K562 (cell line): ENCODE measurements around the gene TMEM108.

Experiments
- CC2D1A ChIP-seq: fragments of 450-650 bp; IDR thresholded peaks from 2 replicates; pipeline ENCODE4 v1.6.1; 2017; ENCODE audit warnings: mild to moderate bottlenecking
- CTBP1 ChIP-seq: fragments of 450-650 bp; IDR thresholded peaks from 2 replicates; pipeline ENCODE4 v1.6.1; 2016; ENCODE audit warnings: borderline replicate concordance
- FUS ChIP-seq: fragments of 200-400 bp; formaldehyde crosslinking; optimal IDR thresholded peaks from 2 replicates; pipeline ENCODE3; 2017; ENCODE audit warnings: low read depth, low read length
- GABPA ChIP-seq: fragments of 200-800 bp; sonication (Bioruptor generic); conservative IDR thresholded peaks from 2 replicates; pipeline ENCODE4 v1.6.1; 2016; ENCODE audit warnings: low read depth, missing genetic modification characterization, missing compliant biosample characterization
- MTA2 ChIP-seq: fragments of 450-650 bp; IDR thresholded peaks from 2 replicates; pipeline ENCODE4 v1.6.1; 2016; ENCODE audit warnings: low read depth
- STAT6 ChIP-seq: sonication (generic); formaldehyde crosslinking; IDR thresholded peaks from 2 replicates; pipeline ENCODE4 v1.8.1; 2023; ENCODE audit warnings: mild to moderate bottlenecking, missing genetic modification reagents
- ZFX ChIP-seq: sonication (generic); formaldehyde crosslinking; IDR thresholded peaks from 2 replicates; pipeline ENCODE4 v1.8.0; 2022; ENCODE audit warnings: mild to moderate bottlenecking, missing genetic modification reagents, moderate library complexity
- ZNF23 ChIP-seq: fragments of 250-450 bp; sonication (Bioruptor Pico); IDR thresholded peaks from 2 replicates; pipeline ENCODE4 v1.4.0; 2020; ENCODE audit warnings: mild to moderate bottlenecking
- ZNF324 ChIP-seq: fragments of 250-450 bp; sonication (Bioruptor Pico); IDR thresholded peaks from 2 replicates; pipeline ENCODE4 v1.4.0; 2020; ENCODE audit warnings: mild to moderate bottlenecking
- TF ChIP-seq, protein P1 (sequence below), 3 experiments: IDR thresholded peaks in 2 of 3; conservative IDR thresholded peaks in 1 of 3; 2 replicates each; pipeline ENCODE4 v1.5.1; 2011 to 2012; ENCODE audit warnings: low read length in 3 of 3, mild to moderate bottlenecking in 3 of 3, control low read depth in 2 of 3, improper control_type of control experiment in 1 of 3, inconsistent platforms in 1 of 3, low read depth in 1 of 3, mixed read lengths in 1 of 3, moderate library complexity in 1 of 3; ENCODE audit not compliant: insufficient read depth in 2 of 3

GRCh38 chr3:133377396-133377795, 339.2 kb downstream of the TMEM108 start:
- TF ChIP-seq FUS (no peak), GABPA (tag) (no peak), STAT6 (CRISPR knock-in tag) (no peak), ZNF324 (no peak), MTA2 (no peak), CC2D1A (no peak), ZFX (CRISPR knock-in tag) (no peak), ZNF23 (CRISPR knock-in tag) (no peak), CTBP1 (no peak)
- TF ChIP-seq, protein P1, sequence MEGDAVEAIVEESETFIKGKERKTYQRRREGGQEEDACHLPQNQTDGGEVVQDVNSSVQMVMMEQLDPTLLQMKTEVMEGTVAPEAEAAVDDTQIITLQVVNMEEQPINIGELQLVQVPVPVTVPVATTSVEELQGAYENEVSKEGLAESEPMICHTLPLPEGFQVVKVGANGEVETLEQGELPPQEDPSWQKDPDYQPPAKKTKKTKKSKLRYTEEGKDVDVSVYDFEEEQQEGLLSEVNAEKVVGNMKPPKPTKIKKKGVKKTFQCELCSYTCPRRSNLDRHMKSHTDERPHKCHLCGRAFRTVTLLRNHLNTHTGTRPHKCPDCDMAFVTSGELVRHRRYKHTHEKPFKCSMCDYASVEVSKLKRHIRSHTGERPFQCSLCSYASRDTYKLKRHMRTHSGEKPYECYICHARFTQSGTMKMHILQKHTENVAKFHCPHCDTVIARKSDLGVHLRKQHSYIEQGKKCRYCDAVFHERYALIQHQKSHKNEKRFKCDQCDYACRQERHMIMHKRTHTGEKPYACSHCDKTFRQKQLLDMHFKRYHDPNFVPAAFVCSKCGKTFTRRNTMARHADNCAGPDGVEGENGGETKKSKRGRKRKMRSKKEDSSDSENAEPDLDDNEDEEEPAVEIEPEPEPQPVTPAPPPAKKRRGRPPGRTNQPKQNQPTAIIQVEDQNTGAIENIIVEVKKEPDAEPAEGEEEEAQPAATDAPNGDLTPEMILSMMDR (IDR thresholded peaks at IDR 0.05 in 2 of 3, conservative IDR thresholded peaks at IDR 0.05 in 1 of 3; ENCODE audit: insufficient read depth in 2 of 3, low read depth in 1 of 3, low read length in 3 of 3) = peak; percentile 30 to 53 (median 34); a peak in 3 of 6 replicates
